Measurements from ENCODE around the gene PPP1CA.

- TF ChIP-seq CTCF (IDR thresholded peaks at IDR 0.05), result no peak
- TF ChIP-seq POLR2A (IDR thresholded peaks at IDR 0.05), result no peak
These were observed 52.2 kb downstream of the PPP1CA start for GRCh38 chr11:67349457-67349856.

All from thyroid gland (tissue), 4 donors.